Measurements from ENCODE around the gene DCXR.
"Not testable (repeated sequence)": the region's sequence is repeated elsewhere in the genome, so short reads cannot be mapped to it uniquely, and the experiment has no call there.

The DCXR gene

DNA sequence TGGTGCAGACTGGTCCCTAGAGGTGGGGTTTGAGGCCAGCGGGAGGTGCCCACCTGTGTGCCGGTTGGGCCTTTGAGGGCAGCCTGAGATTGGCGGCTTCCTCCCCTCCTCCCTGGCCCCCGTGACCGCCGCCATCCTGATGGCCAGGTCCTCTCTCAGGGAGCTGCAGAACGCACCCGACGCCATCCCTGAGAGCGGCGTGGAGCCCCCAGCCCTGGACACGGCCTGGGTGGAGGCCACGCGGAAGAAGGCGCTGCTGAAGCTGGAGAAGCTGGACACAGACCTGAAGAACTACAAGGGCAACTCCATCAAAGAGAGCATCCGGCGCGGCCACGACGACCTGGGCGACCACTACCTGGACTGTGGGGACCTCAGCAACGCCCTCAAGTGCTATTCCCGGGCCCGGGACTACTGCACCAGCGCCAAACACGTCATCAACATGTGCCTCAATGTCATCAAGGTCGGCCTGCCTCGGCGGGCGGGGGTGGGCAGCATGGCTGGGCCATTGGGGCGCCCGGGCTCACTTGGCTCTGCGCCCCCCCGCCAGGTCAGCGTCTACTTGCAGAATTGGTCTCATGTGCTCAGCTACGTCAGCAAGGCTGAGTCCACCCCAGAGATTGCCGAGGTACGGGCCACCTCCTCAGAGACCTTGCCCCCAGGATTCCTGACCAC is 17.0 kb upstream of the DCXR start:
- DNase-seq = no peak

DNA sequence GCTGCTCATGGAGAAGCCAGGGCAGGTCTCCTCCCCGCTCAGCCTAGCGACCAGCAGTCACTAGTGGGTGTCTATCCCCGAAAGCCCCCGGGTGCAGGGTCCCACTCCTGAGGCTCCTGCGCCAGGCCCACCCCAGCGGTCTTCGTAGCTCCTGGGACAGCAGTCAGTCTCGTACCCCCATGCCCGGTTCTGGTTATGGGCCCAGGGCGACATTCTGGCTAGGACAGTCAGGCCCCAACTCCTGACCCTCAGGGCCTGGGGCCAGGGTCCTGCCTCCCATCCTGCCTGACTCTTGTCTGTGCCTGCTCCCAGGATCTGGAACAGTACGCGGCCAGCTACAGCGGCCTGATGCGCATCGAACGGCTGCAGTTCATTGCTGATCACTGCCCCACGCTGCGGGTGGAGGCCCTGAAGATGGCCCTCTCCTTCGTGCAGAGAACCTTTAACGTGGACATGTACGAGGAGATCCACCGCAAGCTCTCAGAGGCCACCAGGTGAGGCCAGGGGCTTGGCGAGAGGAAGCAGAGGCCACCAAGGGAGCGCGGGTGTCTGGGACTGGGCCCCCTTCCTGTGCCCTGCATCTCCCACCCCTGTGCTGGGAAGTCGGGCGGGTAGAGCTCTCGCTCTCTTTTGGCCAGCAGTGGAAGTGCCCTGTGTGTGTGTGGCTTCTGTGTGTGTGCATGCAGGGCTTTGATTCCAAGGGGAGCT is 16.2 kb upstream of the DCXR start:
- DNase-seq = no peak

GRCh38 chr17:82053130-82053529 is 15.6 kb upstream of the DCXR start:
- no peak for DNase-seq

DNA sequence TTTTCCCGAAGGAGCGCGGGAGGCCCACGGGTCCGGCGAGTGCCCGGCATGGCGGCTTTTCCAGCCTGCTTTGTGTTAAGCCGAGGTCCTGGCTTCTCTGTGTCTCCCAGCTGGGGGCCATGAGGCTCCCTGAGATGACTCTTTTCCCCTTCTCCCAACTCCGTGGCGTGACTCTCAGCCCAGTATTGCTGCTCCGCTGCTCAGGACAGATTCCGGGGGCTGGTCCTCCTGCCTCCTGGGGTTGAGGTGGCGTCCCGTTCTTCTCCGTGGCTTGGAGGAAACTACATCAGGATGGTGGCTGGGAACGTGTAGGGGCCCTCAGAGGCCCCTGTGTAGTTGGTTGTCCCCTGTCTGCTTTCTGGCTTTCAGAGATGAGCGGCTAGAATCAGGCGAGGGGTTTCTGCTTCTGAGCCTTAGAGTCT is 15.2 kb upstream of the DCXR start:
- no peak for DNase-seq

- peak; percentile 86 for DNase-seq
These were observed 14.5 kb upstream of the DCXR start, which contains the start of the genes GPS1 and RFNG for GRCh38 chr17:82051776-82052637. GPS1 (plus strand) TSS chr17:82051898; CDS start chr17:82051932, 34 bp downstream. RFNG (minus strand) TSS chr17:82051811; CDS start chr17:82051766, 45 bp downstream.

DNA sequence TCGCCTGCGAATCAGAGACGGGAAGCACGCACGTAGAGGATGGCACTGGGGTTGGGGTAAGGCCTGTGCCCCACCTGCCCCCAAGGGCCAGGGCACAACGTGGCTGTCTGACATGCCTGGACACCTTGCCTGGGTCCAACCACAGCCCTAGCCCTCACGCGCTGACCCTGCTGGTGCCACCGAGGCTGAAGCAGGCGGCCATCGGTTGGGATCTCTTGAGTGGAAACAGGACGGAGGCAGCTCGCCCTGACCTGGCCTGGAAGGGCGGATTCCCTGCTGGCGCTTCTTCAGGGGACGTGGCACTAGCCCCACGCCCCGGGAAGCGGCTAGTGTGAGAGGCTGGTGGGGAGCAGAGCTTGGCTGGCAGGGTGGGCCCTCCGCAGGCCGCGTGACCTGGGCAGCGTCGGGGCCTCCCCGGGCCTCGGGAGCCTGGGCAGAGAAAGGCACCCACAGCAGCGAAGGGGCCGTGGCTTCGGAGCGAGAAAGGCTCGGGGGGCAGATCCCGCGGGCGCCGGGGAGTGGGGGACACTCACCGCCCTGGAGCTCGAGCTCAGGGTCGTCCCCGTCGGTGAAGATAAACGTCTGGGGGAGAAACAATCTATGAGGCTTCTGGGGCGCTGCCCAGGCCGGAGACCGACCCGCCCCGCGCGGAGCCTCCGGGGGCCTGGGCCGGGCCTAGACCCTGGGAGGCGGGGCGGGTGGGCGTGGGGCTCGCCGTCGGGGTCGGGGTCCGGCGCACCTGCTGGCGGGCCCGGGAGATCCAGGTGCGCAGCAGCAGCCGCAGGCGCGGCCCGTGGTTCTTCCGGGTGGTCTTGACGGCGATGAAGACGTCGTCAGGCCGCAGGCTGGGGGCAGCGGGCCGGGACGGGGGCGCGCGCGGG is 13.5 kb upstream of the DCXR start:
- DNase-seq = no peak

GRCh38 chr17:82050152-82050760 is 12.8 kb upstream of the DCXR start:
- DNase-seq = no peak

- no peak for DNase-seq
These were observed 12.0 kb upstream of the DCXR start for GRCh38 chr17:82049521-82049971.

DNA sequence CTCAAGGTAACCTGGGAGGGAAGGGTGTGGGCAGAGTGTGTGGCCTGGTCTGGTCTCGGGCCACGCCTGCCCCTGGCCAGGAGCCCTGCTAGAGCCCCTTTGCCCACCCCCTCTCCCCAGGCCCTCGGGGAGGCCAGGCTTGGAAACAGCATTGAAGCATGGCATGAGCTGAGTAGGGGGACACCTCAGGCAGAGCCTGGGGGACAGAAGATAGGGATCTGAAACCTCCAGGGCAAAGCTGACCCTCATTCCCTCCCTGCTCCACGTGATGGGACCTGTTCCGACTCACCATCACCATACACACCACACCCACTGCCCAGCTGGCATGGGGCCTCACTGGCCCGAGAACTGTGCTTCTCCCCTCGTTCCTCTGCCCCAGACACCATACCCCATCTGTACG is 11.6 kb upstream of the DCXR start:
- no peak for DNase-seq

- DNase-seq = no peak
These were observed 11.1 kb upstream of the DCXR start for GRCh38 chr17:82048571-82048971.

DNA sequence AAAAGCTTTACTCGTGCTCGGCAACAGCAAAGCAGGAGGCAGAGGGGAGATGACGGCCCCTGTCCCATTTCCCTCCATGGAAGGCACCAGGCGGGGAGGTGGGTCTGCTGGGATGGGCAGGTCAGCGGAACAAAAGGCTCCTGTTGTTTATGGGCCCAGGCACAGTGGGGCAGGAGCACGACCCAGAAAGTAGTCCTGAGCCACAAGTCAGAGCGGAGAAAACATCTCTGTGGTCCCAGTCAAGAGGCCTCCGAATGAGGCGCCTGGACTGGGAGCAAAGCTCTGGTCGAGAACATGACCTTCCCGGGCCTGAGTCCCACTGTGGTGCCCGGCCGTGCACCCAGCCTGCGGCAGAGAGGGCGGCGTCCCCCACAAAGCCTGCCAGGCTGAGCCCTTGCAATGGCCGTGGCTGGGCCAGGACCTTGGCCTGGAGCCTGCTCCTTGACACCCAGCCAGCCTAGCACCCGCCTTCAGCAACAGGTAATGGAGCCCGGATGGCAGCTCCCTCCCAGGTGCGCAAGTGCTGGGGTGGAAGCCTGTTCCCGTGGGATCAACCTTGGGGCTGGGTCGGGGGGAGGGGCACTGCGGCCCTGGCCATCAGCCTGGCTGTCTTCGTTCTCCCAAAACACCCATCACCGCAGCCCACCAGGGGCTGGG is 10.5 kb upstream of the DCXR start:
- DNase-seq = no peak

DNA sequence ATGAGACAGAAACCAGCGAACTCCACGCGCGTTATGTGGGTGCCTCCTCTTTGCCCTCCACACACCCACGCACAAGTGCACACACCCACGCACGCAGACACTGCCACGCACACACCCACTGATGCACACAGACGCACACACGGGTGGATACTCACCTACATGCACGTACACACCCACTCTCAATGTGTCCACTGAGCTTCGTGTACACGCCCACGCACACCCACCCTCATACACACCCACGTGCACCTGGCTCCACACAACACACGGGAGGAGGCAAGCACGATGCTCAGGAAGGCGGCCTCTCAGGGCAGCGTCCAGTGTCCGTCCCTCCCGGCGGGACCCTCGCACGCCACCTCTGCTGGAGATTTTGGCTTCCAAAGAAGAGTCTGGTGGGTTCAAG is 9.9 kb upstream of the DCXR start:
- no peak for DNase-seq

- DNase-seq = no peak
These were observed 9.4 kb upstream of the DCXR start for GRCh38 chr17:82046903-82047302.

GRCh38 chr17:82045936-82046484 is 8.5 kb upstream of the DCXR start:
- no peak for DNase-seq

GRCh38 chr17:82043507-82043906 is 6.0 kb upstream of the DCXR start:
- DNase-seq = no peak

DNA sequence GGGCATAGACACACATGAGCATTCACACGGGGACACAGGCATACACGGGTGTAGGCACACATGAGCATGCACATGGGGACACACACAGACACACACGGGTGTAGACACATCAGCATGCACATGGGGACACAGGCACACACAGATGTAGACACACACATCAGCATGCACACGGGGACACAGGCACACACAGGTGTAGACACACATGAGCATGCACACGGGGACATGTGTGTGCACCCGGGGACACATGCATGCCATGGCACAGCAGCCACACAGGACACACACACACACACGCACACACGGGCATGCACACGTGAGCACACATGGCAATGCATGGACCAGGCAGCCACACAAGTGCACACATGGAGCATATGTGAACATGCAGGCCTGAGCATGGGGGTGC is 5.2 kb upstream of the DCXR start:
- no peak for DNase-seq

DNA sequence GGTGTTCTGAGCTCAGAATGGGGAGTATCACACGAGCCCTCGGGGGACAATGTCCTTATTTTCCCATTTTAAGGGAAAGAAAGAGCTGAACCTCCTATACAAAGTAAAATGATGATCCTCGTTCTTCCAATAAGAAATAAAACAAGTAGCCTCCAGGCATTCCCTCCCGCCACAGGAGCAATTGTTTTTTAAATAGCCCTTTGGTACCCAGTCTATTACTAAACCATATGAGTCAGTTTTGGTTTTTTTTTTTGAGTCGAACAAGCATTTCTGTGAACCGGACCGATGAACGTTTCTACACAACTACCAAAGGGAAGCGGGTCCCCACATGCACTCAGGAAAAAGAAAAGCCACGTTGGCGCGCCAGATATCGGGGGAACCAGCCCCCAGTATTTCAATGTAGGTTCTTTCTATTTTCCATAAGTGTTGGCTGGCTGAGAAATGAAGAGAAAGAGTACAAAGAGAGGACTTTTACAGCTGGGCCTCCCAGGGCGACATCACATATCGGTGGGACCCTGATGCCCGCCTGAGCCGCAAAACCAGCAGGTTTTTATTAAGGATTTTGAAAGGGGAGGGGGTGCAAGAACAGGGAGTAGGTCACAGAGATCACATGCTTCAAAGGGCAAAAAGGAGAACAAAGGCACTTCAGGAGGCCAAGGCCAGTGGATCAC is 3.8 kb upstream of the DCXR start:
- DNase-seq = no peak

GRCh38 chr17:82039695-82040299 is 2.3 kb upstream of the DCXR start:
- DNase-seq = no peak

DNA sequence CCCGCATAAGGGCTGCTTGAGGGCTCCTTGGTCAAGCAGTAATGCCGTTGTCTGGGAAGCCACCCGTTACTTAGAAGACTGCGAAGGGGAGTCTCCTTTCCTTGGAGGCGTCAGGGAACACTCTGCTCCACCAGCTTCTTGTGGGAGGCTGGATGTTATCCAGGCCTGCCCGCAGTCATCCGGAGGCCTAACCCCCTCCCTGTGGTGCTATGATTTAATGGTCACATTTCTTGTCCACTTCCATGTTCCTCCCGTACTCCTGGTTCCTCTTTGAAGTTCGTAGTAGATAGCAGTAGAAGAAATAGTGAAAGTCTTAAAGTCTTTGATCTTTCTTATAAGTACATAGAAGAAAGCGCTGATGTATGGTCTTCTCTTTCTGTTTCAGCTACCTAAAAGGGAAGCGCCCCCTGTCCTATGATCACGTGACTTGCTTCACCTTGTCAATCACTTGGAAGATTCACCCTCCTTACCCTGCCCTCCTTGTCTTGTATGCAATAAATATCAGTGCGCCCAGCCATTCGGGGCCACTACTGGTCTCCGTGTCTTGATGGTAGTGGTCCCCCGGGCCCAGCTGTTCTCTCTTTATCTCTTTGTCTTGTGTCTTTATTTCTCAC is 1.4 kb upstream of the DCXR start:
- DNase-seq = not testable (repeated sequence)

DNA sequence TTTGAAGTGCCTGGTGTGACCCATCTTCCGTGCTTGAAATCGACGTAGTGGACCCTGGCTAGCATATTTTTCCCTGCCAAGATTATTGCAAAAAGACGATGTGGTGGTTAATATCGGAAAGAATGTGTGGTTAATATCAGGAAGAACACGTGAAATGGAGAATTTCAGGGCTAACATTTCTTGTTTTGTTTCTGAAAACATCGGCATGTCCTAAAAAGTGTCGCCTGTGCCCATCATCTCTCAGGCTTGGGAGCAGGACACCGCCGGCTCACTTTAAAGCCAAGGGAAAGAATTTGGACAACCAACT is 345 bp upstream of the DCXR start:
- no peak for DNase-seq
